ENCODE measurements around the gene USP4.

Gene USP4

GRCh38 chr3:49339941-49340800 is at the start of gene USP4:
Gene USP4 (minus strand): TSS chr3:49340053. CDS start chr3:49340024, 29 bp downstream.
- DNase-seq (ENCODE audit: low spot score), result peak; percentile 69
- H3K27ac ChIP-seq, result peak within 1 kb of the TSS; percentile 98
- POLR2A ChIA-PET (ENCODE audit: low non-redundant PET), result interaction anchor here (0.6 to 1.0 kb wide), 2 partner anchors 18 to 303 kb away, joined by 4 to 5 read pairs; partner anchors contain the start of gene GPX1
- peak; percentile 55 for TF ChIP-seq CTCF (conservative IDR thresholded peaks at IDR 0.05; ENCODE audit: low read depth)
- CTCF ChIA-PET, result interaction anchor here (0.7 to 0.8 kb wide), 3 partner anchors 18 to 109 kb away, joined by 3 to 4 read pairs (median 4); no protein-coding TSS in a partner anchor

- H3K27ac ChIP-seq, result peak overlapping the region; percentile 46
- DNase-seq (ENCODE audit: low spot score), result no peak
- POLR2A ChIA-PET (ENCODE audit: low non-redundant PET), result no interaction called here
- no peak for TF ChIP-seq CTCF (conservative IDR thresholded peaks at IDR 0.05; ENCODE audit: low read depth)
- CTCF ChIA-PET, result interaction anchor here (0.6 kb wide), 1 partner anchor 80 kb away, joined by 3 read pairs; no protein-coding TSS in a partner anchor
Measured at GRCh38 chr3:49389297-49389696, 49.4 kb upstream of the USP4 start.

- no peak for DNase-seq (ENCODE audit: low spot score)
- no peak for TF ChIP-seq CTCF (conservative IDR thresholded peaks at IDR 0.05; ENCODE audit: low read depth)
- peak overlapping the region; percentile 22; the same call in 1 of the 2 replicates for H3K27ac ChIP-seq
- ChIA-PET POLR2A (ENCODE audit: low non-redundant PET) (no interaction called here), CTCF (no interaction called here)
Measured at GRCh38 chr3:49388289-49388820, 48.5 kb upstream of the USP4 start.

- ChIA-PET CTCF (no interaction called here), POLR2A (ENCODE audit: low non-redundant PET) (interaction anchor here (0.7 kb wide), 1 partner anchor 10 kb away, joined by 9 read pairs; no protein-coding TSS in a partner anchor)
- TF ChIP-seq CTCF (conservative IDR thresholded peaks at IDR 0.05; ENCODE audit: low read depth), result no peak
- DNase-seq (ENCODE audit: low spot score), result no peak
- peak overlapping the region; percentile 22; the same call in 1 of the 2 replicates for H3K27ac ChIP-seq
Measured at GRCh38 chr3:49387721-49388120, 47.9 kb upstream of the USP4 start.

- H3K27ac ChIP-seq, result no peak overlapping the region
- no peak for TF ChIP-seq CTCF (conservative IDR thresholded peaks at IDR 0.05; ENCODE audit: low read depth)
- no peak for DNase-seq (ENCODE audit: low spot score)
- POLR2A ChIA-PET (ENCODE audit: low non-redundant PET), result no interaction called here
- CTCF ChIA-PET, result no interaction called here
Measured at GRCh38 chr3:49386056-49386756, 46.4 kb upstream of the USP4 start.

GRCh38 chr3:49385617-49386016 is 45.8 kb upstream of the USP4 start:
- CTCF ChIA-PET, result no interaction called here
- no peak overlapping the region for H3K27ac ChIP-seq
- POLR2A ChIA-PET (ENCODE audit: low non-redundant PET), result no interaction called here
- TF ChIP-seq CTCF (conservative IDR thresholded peaks at IDR 0.05; ENCODE audit: low read depth), result no peak
- DNase-seq (ENCODE audit: low spot score), result no peak

Data from RWPE1 (cell line).